ENCODE data around the gene TBRG4.

TBRG4 gene

DNA sequence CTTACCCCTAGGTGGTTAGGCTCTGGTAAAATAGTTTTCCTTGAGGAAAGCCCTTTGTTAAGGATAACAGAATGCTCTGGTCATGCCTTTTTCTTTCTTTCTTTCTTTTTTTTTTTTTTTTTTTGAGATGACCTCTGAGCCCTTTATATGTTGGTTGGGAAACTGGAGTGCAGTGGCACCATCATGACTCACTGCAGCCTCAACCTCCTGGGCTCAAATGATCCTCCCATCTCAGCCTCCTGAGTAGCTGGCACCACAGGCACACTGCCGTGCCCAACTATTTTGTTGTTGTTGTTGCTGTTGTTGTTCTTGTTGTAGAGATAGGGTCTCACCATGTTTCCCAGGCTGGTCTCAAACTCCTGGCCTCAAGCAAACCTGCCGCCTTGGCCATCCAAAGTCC, 50.1 kb downstream of the TBRG4 start:
- Histone ChIP-seq H4K8ac (ENCODE audit: low read depth, low read length) (no peak overlapping the region), H3K27ac (ENCODE audit: low read depth, low read length) (no peak overlapping the region), H3K79me1 (ENCODE audit: low read length) (peaks cover 4% of the 10 kb centered on the region), H2BK15ac (replicated peaks; ENCODE audit: low read depth) (no peak overlapping the region), H3K36me3 (ENCODE audit: control insufficient read depth, insufficient read depth, low read length) (peaks cover 1% of the 10 kb centered on the region), H3K23ac (ENCODE audit: low read length) (no peak overlapping the region), H2BK120ac (ENCODE audit: low read depth, low read length) (no peak overlapping the region), H3K79me2 (ENCODE audit: control insufficient read depth, insufficient read depth, low read length) (no peaks in the 10 kb centered on the region), H2BK5ac (ENCODE audit: low read length) (no peak overlapping the region), H3K4me2 (ENCODE audit: low read length) (no peak overlapping the region), H3K9ac (ENCODE audit: low read length) (no peak overlapping the region), H3K4ac (ENCODE audit: low read depth, low read length) (no peak overlapping the region), H3K4me1 (ENCODE audit: control insufficient read depth, low read depth, low read length) (no peaks in the 10 kb centered on the region), H3K18ac (ENCODE audit: low read length) (no peak overlapping the region), H3K4me3 (ENCODE audit: low read length) (no peak overlapping the region), H3K27me3 (ENCODE audit: insufficient read depth, low read length, poor library complexity) (no peaks in the 10 kb centered on the region), H4K5ac (ENCODE audit: low read length) (no peak overlapping the region), H2AK5ac (ENCODE audit: low read length) (no peak overlapping the region), H3K56ac (ENCODE audit: low read length) (no peak overlapping the region)
- WGBS (ENCODE audit: extremely low coverage, insufficient coverage, low lambda C conversion rate), result no CpG with 5 or more reads among the region's 2 CpGs
- no peak for DNase-seq

DNA sequence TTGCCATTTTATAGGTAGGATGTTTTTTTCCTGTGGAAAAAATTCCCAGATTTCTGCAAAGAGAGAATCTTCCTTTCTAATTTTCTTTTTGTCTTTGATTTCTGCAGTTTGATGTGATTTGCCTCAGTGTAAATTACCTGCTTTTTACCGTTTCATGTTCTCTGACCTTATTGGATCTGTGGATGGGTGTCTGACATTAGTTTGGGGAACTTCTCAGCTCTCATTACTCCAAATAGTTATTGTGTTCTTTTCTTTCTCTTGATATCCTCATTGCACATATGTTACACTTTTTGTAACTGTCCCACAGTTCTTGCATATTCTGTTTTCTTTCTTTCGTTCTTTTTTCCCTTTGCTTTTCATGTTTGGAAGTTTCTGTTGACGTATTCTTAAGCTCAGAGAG, 51.2 kb downstream of the TBRG4 start:
- no peak overlapping the region for H2BK5ac ChIP-seq (ENCODE audit: low read length)
- H3K4me3 ChIP-seq (ENCODE audit: low read length), result no peak overlapping the region
- no peak overlapping the region for H2BK120ac ChIP-seq (ENCODE audit: low read depth, low read length)
- H3K79me1 ChIP-seq (ENCODE audit: low read length), result peaks cover 4% of the 10 kb centered on the region
- H3K79me2 ChIP-seq (ENCODE audit: control insufficient read depth, insufficient read depth, low read length), result no peaks in the 10 kb centered on the region
- peaks cover 1% of the 10 kb centered on the region for H3K36me3 ChIP-seq (ENCODE audit: control insufficient read depth, insufficient read depth, low read length)
- no peak overlapping the region for H2BK15ac ChIP-seq (replicated peaks; ENCODE audit: low read depth)
- DNase-seq, result no peak
- H3K18ac ChIP-seq (ENCODE audit: low read length), result no peak overlapping the region
- no peak overlapping the region for H4K8ac ChIP-seq (ENCODE audit: low read depth, low read length)
- WGBS (ENCODE audit: extremely low coverage, insufficient coverage, low lambda C conversion rate), result no CpG with 5 or more reads among the region's 3 CpGs
- H3K27me3 ChIP-seq (ENCODE audit: insufficient read depth, low read length, poor library complexity), result no peaks in the 10 kb centered on the region
- H3K56ac ChIP-seq (ENCODE audit: low read length), result no peak overlapping the region
- no peak overlapping the region for H3K4ac ChIP-seq (ENCODE audit: low read depth, low read length)
- no peak overlapping the region for H3K27ac ChIP-seq (ENCODE audit: low read depth, low read length)
- no peaks in the 10 kb centered on the region for H3K4me1 ChIP-seq (ENCODE audit: control insufficient read depth, low read depth, low read length)
- no peak overlapping the region for H2AK5ac ChIP-seq (ENCODE audit: low read length)
- H3K4me2 ChIP-seq (ENCODE audit: low read length), result no peak overlapping the region
- H3K23ac ChIP-seq (ENCODE audit: low read length), result no peak overlapping the region
- no peak overlapping the region for H3K9ac ChIP-seq (ENCODE audit: low read length)
- no peak overlapping the region for H4K5ac ChIP-seq (ENCODE audit: low read length)

DNA sequence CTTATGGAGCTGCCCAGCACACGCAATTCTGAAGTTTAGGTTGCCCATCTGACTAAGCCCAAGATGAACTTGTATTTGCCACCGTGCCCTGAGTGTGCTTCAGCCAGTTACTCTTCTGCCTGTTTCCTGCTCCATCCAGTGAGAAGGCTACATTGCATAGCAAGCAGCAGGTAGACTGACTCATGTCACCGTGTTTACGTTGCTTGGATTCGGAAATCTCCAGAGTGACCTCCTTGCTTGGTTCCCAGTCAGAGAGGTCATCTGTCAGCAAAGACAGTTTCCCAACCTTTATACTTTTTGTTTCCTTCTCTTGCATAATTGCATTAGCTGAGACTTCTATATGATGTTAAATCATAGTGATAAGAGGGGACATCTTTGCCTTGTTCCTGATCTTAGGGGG, 53.6 kb downstream of the TBRG4 start:
- H3K27me3 ChIP-seq (ENCODE audit: insufficient read depth, low read length, poor library complexity), result no peaks in the 10 kb centered on the region
- no peak overlapping the region for H4K8ac ChIP-seq (ENCODE audit: low read depth, low read length)
- no CpG with 5 or more reads among the region's 5 CpGs for WGBS (ENCODE audit: extremely low coverage, insufficient coverage, low lambda C conversion rate)
- H3K18ac ChIP-seq (ENCODE audit: low read length), result no peak overlapping the region
- no peak overlapping the region for H4K5ac ChIP-seq (ENCODE audit: low read length)
- H3K4me1 ChIP-seq (ENCODE audit: control insufficient read depth, low read depth, low read length), result no peaks in the 10 kb centered on the region
- H3K4ac ChIP-seq (ENCODE audit: low read depth, low read length), result no peak overlapping the region
- no peak overlapping the region for H3K4me2 ChIP-seq (ENCODE audit: low read length)
- no peak overlapping the region for H3K56ac ChIP-seq (ENCODE audit: low read length)
- no peak overlapping the region for H3K27ac ChIP-seq (ENCODE audit: low read depth, low read length)
- H3K36me3 ChIP-seq (ENCODE audit: control insufficient read depth, insufficient read depth, low read length), result no peaks in the 10 kb centered on the region
- no peak overlapping the region for H2BK15ac ChIP-seq (replicated peaks; ENCODE audit: low read depth)
- no peak overlapping the region for H2AK5ac ChIP-seq (ENCODE audit: low read length)
- peaks cover 16% of the 10 kb centered on the region for H3K79me1 ChIP-seq (ENCODE audit: low read length)
- no peak overlapping the region for H2BK120ac ChIP-seq (ENCODE audit: low read depth, low read length)
- H3K4me3 ChIP-seq (ENCODE audit: low read length), result no peak overlapping the region
- no peak for DNase-seq
- no peak overlapping the region for H3K23ac ChIP-seq (ENCODE audit: low read length)
- no peaks in the 10 kb centered on the region for H3K79me2 ChIP-seq (ENCODE audit: control insufficient read depth, insufficient read depth, low read length)
- no peak overlapping the region for H3K9ac ChIP-seq (ENCODE audit: low read length)
- H2BK5ac ChIP-seq (ENCODE audit: low read length), result no peak overlapping the region

DNA sequence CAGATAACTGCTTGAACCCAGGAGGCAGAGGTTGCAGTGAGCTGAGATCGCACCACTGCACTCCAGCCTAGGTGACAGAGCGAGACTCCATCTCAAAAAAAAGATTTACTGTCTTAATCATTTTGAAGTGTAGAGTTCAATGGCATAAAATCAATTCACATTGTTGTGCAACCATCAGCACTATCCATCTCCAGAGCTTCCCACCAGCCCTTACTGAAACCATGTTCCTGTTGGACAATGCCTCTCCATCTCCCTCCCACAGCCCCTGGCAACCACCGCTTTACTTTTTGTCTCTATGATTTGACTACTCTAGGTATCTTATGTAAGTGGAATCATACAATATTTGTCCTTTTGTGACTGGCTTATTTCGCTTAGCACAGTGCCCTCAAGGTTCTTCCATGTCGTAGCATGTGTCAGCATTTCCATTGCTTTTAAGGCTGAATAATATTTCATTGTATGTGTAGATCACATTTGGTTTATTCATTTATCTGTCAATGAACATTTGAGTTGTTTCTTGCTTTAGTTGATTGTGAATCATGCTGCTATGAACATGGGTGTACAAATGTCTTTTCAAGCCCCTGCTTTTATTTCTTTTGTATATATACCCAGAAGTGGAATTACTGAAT, 55.8 kb downstream of the TBRG4 start:
- H4K8ac ChIP-seq (ENCODE audit: low read depth, low read length), result no peak overlapping the region

DNA sequence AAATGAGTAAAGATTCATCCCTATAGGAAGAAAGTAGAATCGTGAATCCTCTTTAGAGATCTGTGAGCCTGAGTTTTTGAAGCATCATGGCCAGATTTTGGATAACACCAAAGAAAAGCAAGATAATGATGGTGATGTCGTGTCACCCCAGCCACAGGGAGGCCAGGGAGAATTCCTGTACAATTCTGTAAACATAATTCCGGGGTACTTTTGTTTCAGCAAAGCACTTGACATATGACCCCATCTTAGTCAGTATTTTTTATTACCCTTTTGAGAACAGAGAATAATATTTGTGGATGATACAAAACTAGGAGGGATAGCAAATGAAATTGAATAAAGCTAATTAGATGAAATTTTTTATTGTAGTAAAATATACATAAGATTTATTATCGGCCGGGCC, 56.5 kb downstream of the TBRG4 start:
- no peak overlapping the region for H3K4me3 ChIP-seq (ENCODE audit: low read length)
- no CpG with 5 or more reads among the region's 5 CpGs for WGBS (ENCODE audit: extremely low coverage, insufficient coverage, low lambda C conversion rate)
- no peak overlapping the region for H2AK5ac ChIP-seq (ENCODE audit: low read length)
- H3K4me2 ChIP-seq (ENCODE audit: low read length), result no peak overlapping the region
- H3K56ac ChIP-seq (ENCODE audit: low read length), result no peak overlapping the region
- no peaks in the 10 kb centered on the region for H3K79me2 ChIP-seq (ENCODE audit: control insufficient read depth, insufficient read depth, low read length)
- no peak overlapping the region for H2BK5ac ChIP-seq (ENCODE audit: low read length)
- H3K79me1 ChIP-seq (ENCODE audit: low read length), result peaks cover 11% of the 10 kb centered on the region
- H3K18ac ChIP-seq (ENCODE audit: low read length), result no peak overlapping the region
- no peak overlapping the region for H4K5ac ChIP-seq (ENCODE audit: low read length)
- H3K27me3 ChIP-seq (ENCODE audit: insufficient read depth, low read length, poor library complexity), result no peaks in the 10 kb centered on the region
- no peak overlapping the region for H3K9ac ChIP-seq (ENCODE audit: low read length)
- H3K36me3 ChIP-seq (ENCODE audit: control insufficient read depth, insufficient read depth, low read length), result no peaks in the 10 kb centered on the region
- H3K4ac ChIP-seq (ENCODE audit: low read depth, low read length), result no peak overlapping the region
- no peak overlapping the region for H3K27ac ChIP-seq (ENCODE audit: low read depth, low read length)
- peaks cover 6% of the 10 kb centered on the region for H3K4me1 ChIP-seq (ENCODE audit: control insufficient read depth, low read depth, low read length)
- no peak overlapping the region for H4K8ac ChIP-seq (ENCODE audit: low read depth, low read length)
- DNase-seq, result no peak
- H3K23ac ChIP-seq (ENCODE audit: low read length), result no peak overlapping the region
- no peak overlapping the region for H2BK15ac ChIP-seq (replicated peaks; ENCODE audit: low read depth)
- H2BK120ac ChIP-seq (ENCODE audit: low read depth, low read length), result no peak overlapping the region

More for the DNA sequence above, 55.8 kb downstream of the TBRG4 start:
- Histone ChIP-seq H4K5ac (ENCODE audit: low read length) (no peak overlapping the region), H2BK120ac (ENCODE audit: low read depth, low read length) (no peak overlapping the region), H3K27ac (ENCODE audit: low read depth, low read length) (no peak overlapping the region), H3K36me3 (ENCODE audit: control insufficient read depth, insufficient read depth, low read length) (no peaks in the 10 kb centered on the region), H3K4ac (ENCODE audit: low read depth, low read length) (no peak overlapping the region), H3K23ac (ENCODE audit: low read length) (no peak overlapping the region), H3K27me3 (ENCODE audit: insufficient read depth, low read length, poor library complexity) (no peaks in the 10 kb centered on the region), H3K18ac (ENCODE audit: low read length) (no peak overlapping the region), H2AK5ac (ENCODE audit: low read length) (no peak overlapping the region), H3K4me3 (ENCODE audit: low read length) (no peak overlapping the region), H3K4me2 (ENCODE audit: low read length) (no peak overlapping the region), H3K4me1 (ENCODE audit: control insufficient read depth, low read depth, low read length) (peaks cover 6% of the 10 kb centered on the region), H3K79me2 (ENCODE audit: control insufficient read depth, insufficient read depth, low read length) (no peaks in the 10 kb centered on the region), H2BK15ac (replicated peaks; ENCODE audit: low read depth) (no peak overlapping the region), H3K9ac (ENCODE audit: low read length) (no peak overlapping the region), H3K79me1 (ENCODE audit: low read length) (peaks cover 11% of the 10 kb centered on the region), H3K56ac (ENCODE audit: low read length) (no peak overlapping the region), H2BK5ac (ENCODE audit: low read length) (no peak overlapping the region)
- no peak for DNase-seq
- no CpG with 5 or more reads among the region's 5 CpGs for WGBS (ENCODE audit: extremely low coverage, insufficient coverage, low lambda C conversion rate)

- Histone ChIP-seq H3K27me3 (ENCODE audit: insufficient read depth, low read length, poor library complexity) (no peaks in the 10 kb centered on the region), H3K4me3 (ENCODE audit: low read length) (no peak overlapping the region), H4K8ac (ENCODE audit: low read depth, low read length) (no peak overlapping the region), H2BK15ac (replicated peaks; ENCODE audit: low read depth) (no peak overlapping the region), H3K18ac (ENCODE audit: low read length) (no peak overlapping the region), H3K79me2 (ENCODE audit: control insufficient read depth, insufficient read depth, low read length) (no peaks in the 10 kb centered on the region), H3K79me1 (ENCODE audit: low read length) (peaks cover 11% of the 10 kb centered on the region), H3K23ac (ENCODE audit: low read length) (no peak overlapping the region), H3K9ac (ENCODE audit: low read length) (no peak overlapping the region), H3K36me3 (ENCODE audit: control insufficient read depth, insufficient read depth, low read length) (no peaks in the 10 kb centered on the region), H4K5ac (ENCODE audit: low read length) (no peak overlapping the region), H2AK5ac (ENCODE audit: low read length) (no peak overlapping the region), H3K27ac (ENCODE audit: low read depth, low read length) (no peak overlapping the region), H3K56ac (ENCODE audit: low read length) (no peak overlapping the region), H3K4me2 (ENCODE audit: low read length) (no peak overlapping the region), H2BK5ac (ENCODE audit: low read length) (no peak overlapping the region), H3K4ac (ENCODE audit: low read depth, low read length) (no peak overlapping the region), H3K4me1 (ENCODE audit: control insufficient read depth, low read depth, low read length) (peaks cover 6% of the 10 kb centered on the region), H2BK120ac (ENCODE audit: low read depth, low read length) (no peak overlapping the region)
- no peak for DNase-seq
- WGBS (ENCODE audit: extremely low coverage, insufficient coverage, low lambda C conversion rate), result no CpG with 5 or more reads among the region's 3 CpGs
Observed at GRCh38 chr7:45054442-45054841, 57.1 kb downstream of the TBRG4 start.
